Spleen (tissue), 7 donors: ENCODE measurements around the gene ARHGEF7.

Experiments
- POLR2AphosphoS5 ChIP-seq, 3 donors: sonication (generic); formaldehyde crosslinking; IDR thresholded peaks; one replicate each; pipeline ENCODE4 v1.5.1; 2017; ENCODE audit warnings: antibody characterized with exemption in 3 of 3
- TF ChIP-seq, protein P1 (sequence below), 11 experiments: fragments of 200-600 bp in 7 of 11; fragments of 450-650 bp in 4 of 11; sonication (generic) in 4 of 11; IDR thresholded peaks in 8 of 11; conservative IDR thresholded peaks in 3 of 11; 1 replicate in 7 of 11; 2 replicates in 4 of 11; pipeline versions ENCODE4 v1.4.0 to v1.8.0; 2016 to 2021; ENCODE audit warnings: antibody characterized with exemption in 11 of 11, inconsistent platforms in 4 of 11, mild to moderate bottlenecking in 1 of 11
- donor health status: DM: no; HTN: no; CAD: no; lungs with moderate emphysema.
- donor health status: DM: no; HTN: no; CAD: no.
- donor health status: DM: no; HTN: no; CAD: no.

- TF ChIP-seq POLR2AphosphoS5 (IDR thresholded peaks at IDR 0.05): no peak
- TF ChIP-seq, protein P1, sequence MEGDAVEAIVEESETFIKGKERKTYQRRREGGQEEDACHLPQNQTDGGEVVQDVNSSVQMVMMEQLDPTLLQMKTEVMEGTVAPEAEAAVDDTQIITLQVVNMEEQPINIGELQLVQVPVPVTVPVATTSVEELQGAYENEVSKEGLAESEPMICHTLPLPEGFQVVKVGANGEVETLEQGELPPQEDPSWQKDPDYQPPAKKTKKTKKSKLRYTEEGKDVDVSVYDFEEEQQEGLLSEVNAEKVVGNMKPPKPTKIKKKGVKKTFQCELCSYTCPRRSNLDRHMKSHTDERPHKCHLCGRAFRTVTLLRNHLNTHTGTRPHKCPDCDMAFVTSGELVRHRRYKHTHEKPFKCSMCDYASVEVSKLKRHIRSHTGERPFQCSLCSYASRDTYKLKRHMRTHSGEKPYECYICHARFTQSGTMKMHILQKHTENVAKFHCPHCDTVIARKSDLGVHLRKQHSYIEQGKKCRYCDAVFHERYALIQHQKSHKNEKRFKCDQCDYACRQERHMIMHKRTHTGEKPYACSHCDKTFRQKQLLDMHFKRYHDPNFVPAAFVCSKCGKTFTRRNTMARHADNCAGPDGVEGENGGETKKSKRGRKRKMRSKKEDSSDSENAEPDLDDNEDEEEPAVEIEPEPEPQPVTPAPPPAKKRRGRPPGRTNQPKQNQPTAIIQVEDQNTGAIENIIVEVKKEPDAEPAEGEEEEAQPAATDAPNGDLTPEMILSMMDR (IDR thresholded peaks at IDR 0.05 in 8 of 11, conservative IDR thresholded peaks at IDR 0.05 in 3 of 11): no peak
These were observed 132.4 kb downstream of the ARHGEF7 start for GRCh38 chr13:111247552-111247951.
